K562 (cell line): ENCODE results near the gene FTL. TPM values are rescaled to one million over a fixed set of nuclear protein-coding genes. Genes with fewer than 3 reads are reported as not detected.

Experiments used
- ATAC-seq: fragments of 200-7000 bp; cut with Tn5 transposase; 3 replicates; pipeline ENCODE4 v1.9.1; 2020; ENCODE audit warnings: moderate library complexity
- BruUV-seq: library from RNA; stranded (reverse); fragments of 400-500 nt; replicated peaks from 2 replicates; lab custom pipeline; 2021; lab: Mats Ljungman, UMichigan
- CTCF ChIA-PET: fragments of 300-600 bp; formaldehyde crosslinking; extraction: SDS; loops from one replicate; lab custom pipeline; 2021; ENCODE audit warnings: low intra/inter-chr PET ratio; lab: Yijun Ruan, JAX
- POLR2A ChIA-PET: fragments of 300-600, 350-650 bp; sonication (Branson Sonifier 250); formaldehyde crosslinking; extraction: SDS; loops from one replicate; lab custom pipeline; 2021; ENCODE audit warnings: antibody characterized with exemption, inconsistent platforms; lab: Yijun Ruan, JAX
- DNase-seq, 4 experiments: peaks; one replicate each; pipeline versions ENCODE4 v3.0.0 to v3.0.0-alpha.2; 2011 to 2018; ENCODE audit warnings: low spot score in 3 of 4, mixed read lengths in 3 of 4; ENCODE audit errors: extremely low read depth in 1 of 4
- FAIRE-seq: peaks from 2 replicates; lab custom pipeline; 2011; peaks lifted over from hg19 to GRCh38; lab: Jason Lieb, UNC
- H2AFZ ChIP-seq: 2 replicates; pipeline ENCODE4 v1.6.0; 2011; ENCODE audit warnings: low read depth, low read length, control low read depth, inconsistent platforms
- H3K27ac ChIP-seq: fragments of 200-600 bp; 3 replicates; pipeline ENCODE4 v1.8.0; 2011; ENCODE audit warnings: low read depth, mild to moderate bottlenecking, control low read depth, inconsistent platforms, low read length, moderate library complexity, mixed read lengths; ENCODE audit errors: extremely low read depth
- H3K27me3 ChIP-seq, 2 experiments: fragments of 300-600 bp in 1 of 2; 2 replicates in 1 of 2; 3 replicates in 1 of 2; pipeline versions ENCODE4 v1.6.0 to v1.8.0; 2011; ENCODE audit warnings: inconsistent platforms in 2 of 2, low read length in 2 of 2, mild to moderate bottlenecking in 1 of 2, mixed read lengths in 1 of 2, moderate library complexity in 1 of 2; ENCODE audit not compliant: control insufficient read depth in 2 of 2, insufficient read depth in 2 of 2
- H3K36me3 ChIP-seq: fragments of 300-600 bp; 3 replicates; pipeline ENCODE4 v1.8.0; 2011; ENCODE audit warnings: mild to moderate bottlenecking, low read length, inconsistent platforms; ENCODE audit not compliant: control insufficient read depth, insufficient read depth
- H3K4me1 ChIP-seq, 2 experiments: fragments of 200-600 bp in 1 of 2; replicated peaks in 1 of 2; 2 replicates in 1 of 2; 3 replicates in 1 of 2; pipeline versions ENCODE4 v1.5.1 to v1.8.0; 2011; ENCODE audit warnings: inconsistent platforms in 2 of 2, low read length in 2 of 2, mild to moderate bottlenecking in 1 of 2, mixed read lengths in 1 of 2, moderate library complexity in 1 of 2; ENCODE audit not compliant: control insufficient read depth in 2 of 2, insufficient read depth in 2 of 2
- H3K4me2 ChIP-seq: 2 replicates; pipeline ENCODE4 v1.6.1; 2011; ENCODE audit warnings: low read length, control low read depth, inconsistent platforms, mixed read lengths; ENCODE audit not compliant: insufficient read depth
- H3K4me3 ChIP-seq: fragments of 200-600 bp; sonication (generic), shearing (Covaris generic); 2 replicates; pipeline ENCODE4 v1.5.1; 2016; ENCODE audit warnings: control low read depth, inconsistent platforms
- H3K79me2 ChIP-seq: fragments of 200-600 bp; 3 replicates; pipeline ENCODE4 v1.8.0; 2011; ENCODE audit warnings: low read length, inconsistent platforms; ENCODE audit not compliant: control insufficient read depth, insufficient read depth
- H3K9ac ChIP-seq, 2 experiments: 2 replicates each; pipeline versions ENCODE4 v1.6.0 to v1.6.1; 2011; ENCODE audit warnings: low read depth in 2 of 2, low read length in 2 of 2, control low read depth in 1 of 2, inconsistent platforms in 1 of 2, mild to moderate bottlenecking in 1 of 2, mixed read lengths in 1 of 2; ENCODE audit not compliant: insufficient read depth in 1 of 2
- H3K9me1 ChIP-seq: one replicate; pipeline ENCODE4 v1.6.0; 2011; ENCODE audit warnings: inconsistent platforms, mild to moderate bottlenecking, low read length, moderate library complexity; ENCODE audit not compliant: control insufficient read depth, insufficient read depth
- H3K9me3 ChIP-seq: replicated peaks from 2 replicates; pipeline ENCODE4 v1.5.1; 2011; ENCODE audit warnings: low read depth, low read length, inconsistent platforms; ENCODE audit not compliant: control insufficient read depth, insufficient read depth
- H4K20me1 ChIP-seq: replicated peaks from 2 replicates; pipeline ENCODE4 v1.6.1; 2011; ENCODE audit warnings: low read length, inconsistent platforms, mixed read lengths; ENCODE audit not compliant: control insufficient read depth, insufficient read depth
- ARID3A ChIP-seq: IDR thresholded peaks from 2 replicates; pipeline ENCODE4 v1.6.1; 2012; ENCODE audit warnings: low read depth, low read length, improper control_type of control experiment, borderline replicate concordance
- ARID3B ChIP-seq: fragments of 250-450 bp; sonication (Bioruptor Pico); IDR thresholded peaks from 2 replicates; pipeline ENCODE4 v1.4.0; 2020; ENCODE audit warnings: borderline replicate concordance
- BRF2 ChIP-seq: IDR thresholded peaks from 3 replicates; pipeline ENCODE4 v1.6.1; 2011; ENCODE audit warnings: borderline replicate concordance, mild to moderate bottlenecking; ENCODE audit not compliant: insufficient read length, insufficient read depth
- EP300 ChIP-seq: IDR thresholded peaks from 2 replicates; pipeline ENCODE4 v1.6.1; 2012; ENCODE audit warnings: low read length, improper control_type of control experiment
- FIP1L1 ChIP-seq: fragments of 200-400 bp; formaldehyde crosslinking; IDR thresholded peaks from 2 replicates; pipeline ENCODE4 v1.6.1; 2018; ENCODE audit warnings: mild to moderate bottlenecking, low read depth, low read length; ENCODE audit not compliant: poor library complexity, severe bottlenecking
- FOXP1 ChIP-seq: sonication (generic); formaldehyde crosslinking; IDR thresholded peaks from 2 replicates; pipeline ENCODE4 v1.8.0; 2022; ENCODE audit warnings: mild to moderate bottlenecking, missing genetic modification reagents
- KDM1A ChIP-seq, 2 experiments: fragments of 450-650 bp; IDR thresholded peaks; 2 replicates each; pipeline ENCODE4 v1.6.1; 2016; ENCODE audit warnings: mild to moderate bottlenecking in 2 of 2
- NFYB ChIP-seq: IDR thresholded peaks from 2 replicates; pipeline ENCODE4 v1.6.1; 2011; ENCODE audit warnings: mild to moderate bottlenecking, moderate library complexity; ENCODE audit not compliant: insufficient read length; ENCODE audit errors: extremely low read depth
- RUNX1 ChIP-seq: sonication (generic); IDR thresholded peaks from 2 replicates; pipeline ENCODE4 v1.6.1; 2016; ENCODE audit warnings: antibody characterized with exemption, low read depth
- SP2 ChIP-seq: IDR thresholded peaks from 2 replicates; pipeline ENCODE4 v1.6.1; 2011; ENCODE audit warnings: mild to moderate bottlenecking, low read depth, low read length, moderate library complexity; ENCODE audit not compliant: poor library complexity, severe bottlenecking; ENCODE audit errors: extremely low read depth
- ZC3H4 ChIP-seq: sonication (generic); formaldehyde crosslinking; IDR thresholded peaks from 2 replicates; pipeline ENCODE4 v1.9.0; 2021; ENCODE audit warnings: missing genetic modification reagents, borderline replicate concordance
- ZNF740 ChIP-seq, 3 experiments: fragments of 200-800 bp in 1 of 3; sonication (Bioruptor generic) in 1 of 3; sonication (generic) in 1 of 3; formaldehyde crosslinking in 1 of 3; IDR thresholded peaks; 2 replicates each; pipeline versions ENCODE4 v1.6.1 to v1.8.0; 2016 to 2022; ENCODE audit warnings: mild to moderate bottlenecking in 2 of 3, missing compliant biosample characterization in 2 of 3, missing genetic modification characterization in 2 of 3, missing genetic modification reagents in 1 of 3
- WGBS: fragments of 100-300 bp; shearing (Covaris generic); methylation state at CpG from one replicate; pipeline ENCODE4 v1.1.6; 2016; ENCODE audit warnings: low coverage, mixed read lengths; ENCODE audit not compliant: insufficient coverage; ENCODE audit errors: missing lambda C conversion rate; 5-methylcytosine and 5-hydroxymethylcytosine counted together
- in situ Hi-C: fragments of 300-500 bp; cut with MboI; formaldehyde crosslinking; loops from 4 replicates; pipeline ENCODE4 v1.15.0; 2018; ENCODE audit warnings: inconsistent platforms, mixed read lengths
- intact Hi-C: fragments of 100-400 bp; cut with micrococcal nuclease; formaldehyde crosslinking; loops from 2 replicates; pipeline ENCODE4 v1.14.2; 2022
- polyA plus RNA-seq, 8 experiments: library from polyadenylated mRNA; depleted of rRNA in 4 of 8; stranded (reverse) in 5 of 8; unstranded in 3 of 8; fragments of >200 nt; fragmentation: Nextera tagmentation in 2 of 8; fragmentation: Illumina TruSeq in 1 of 8; extraction: Ambion mirVana in 2 of 8; extraction: Trizol in 1 of 8; gene quantifications; 2 replicates each; pipeline versions ENCODE4 v1.2.1 to v1.2.3, GENCODE V29; 2011 to 2014; ENCODE audit warnings: inconsistent platforms in 1 of 8, missing spikeins in 1 of 8
- total RNA-seq, 7 experiments: library from RNA; depleted of rRNA in 6 of 7; stranded (reverse); fragments of >200 nt in 6 of 7; fragmentation: Illumina TruSeq in 2 of 7; extraction: Trizol in 2 of 7; gene quantifications; 2 replicates each; pipeline versions ENCODE4 v1.2.1 to v1.2.3, GENCODE V29; 2011 to 2021; ENCODE audit warnings: low replicate concordance in 1 of 7

The FTL gene
- total and polyA plus RNA-seq, 9 of the 15 experiments (the other 6 are each of a cell fraction or from before 2014, with no cell fraction given): 1,231 to 27,415 (median 3,965) TPM

- ATAC-seq (peak; percentile 95), DNase-seq (peak; percentile 98 to 100 (median 99)), FAIRE-seq (peak; percentile 100)
- in situ Hi-C loops: no loop called here
- ChIA-PET POLR2A (interaction anchor here (0.6 to 3.0 kb wide), 20 partner anchors 8 to 1153 kb away, joined by 3 to 42 read pairs (median 4); partner anchors contain the start of genes FTL and SLC6A16), CTCF (interaction anchor here (0.7 kb wide), 1 partner anchor 115 kb away, joined by 3 read pairs; no protein-coding TSS in a partner anchor)
- H3K4me3 ChIP-seq: peak within 1 kb of the TSS; percentile 87
- intact Hi-C loops: loop anchor here (10.0 kb wide), 2 partner anchors 161 to 231 kb away; partner anchors contain the start of genes HRC and TRPM4
- WGBS: 1% methylated on average over 54 of the region's 56 CpGs
- H3K9me1 ChIP-seq: no peaks in the 10 kb centered on the region
- no peaks in the 10 kb centered on the region for H3K27me3 ChIP-seq
- BruUV-seq: TSS peak; percentile 69
- peaks cover 5 to 30% of the 10 kb centered on the region in 2 experiments; a peak in 4 of 5 replicates for H3K4me1 ChIP-seq
- peak within 1 kb of the TSS; percentile 88 for H2AFZ ChIP-seq
- H4K20me1 ChIP-seq: no peaks in the 10 kb centered on the region
- H3K9ac ChIP-seq: peak within 1 kb of the TSS; percentile 94 to 95
- H3K4me2 ChIP-seq: peak within 1 kb of the TSS; percentile 99
- H3K36me3 ChIP-seq: peaks cover 46% of the 10 kb centered on the region
- H3K27ac ChIP-seq: peak within 1 kb of the TSS; percentile 91
- no peaks in the 10 kb centered on the region for H3K9me3 ChIP-seq
- H3K79me2 ChIP-seq: peaks cover 76% of the 10 kb centered on the region
- TF ChIP-seq ZC3H4 (CRISPR knock-in tag) (no peak), ARID3A (0 out of 2 replicates have a peak, but pooled peaks have one; percentile 20), EP300 (peak; percentile 85), RUNX1 (no peak), ZNF740 (CRISPR knock-in tag; IDR thresholded peaks at IDR 0.05) (peak; percentile 100), ZNF740 (tag; IDR thresholded peaks at IDR 0.05) (peak in 1 of 2 experiments; percentile 100; a peak in 2 of 4 replicates), FIP1L1 (peak; percentile 79), FOXP1 (0 out of 2 replicates have a peak, but pooled peaks have one; percentile 62), NFYB (peak; percentile 92), KDM1A (IDR thresholded peaks at IDR 0.05) (no peak), ARID3B (CRISPR knock-in tag) (no peak), SP2 (peak; percentile 93), BRF2 (no peak)
These were observed 28.3 kb downstream of the FTL start, which contains the start of the genes GYS1 and RUVBL2 for GRCh38 chr19:48993175-48994034. TSS of gene GYS1 (minus strand) at chr19:48993309. CDS start at chr19:48993112, 197 bp downstream. TSS of gene RUVBL2 (plus strand) at chr19:48993887. CDS start at chr19:48993912, 25 bp downstream.
